OCI-M1 (cell line): Measurements from ENCODE around the gene NAA15.
"Not testable (repeated sequence)": the region's sequence is repeated elsewhere in the genome, so short reads cannot be mapped to it uniquely, and the experiment has no call there.

Experiments
- DNase-seq: peaks from one replicate; lab custom pipeline; 2025; lab: John Stamatoyannopoulos, UW

Gene NAA15

GRCh38 chr4:139453041-139453370 lies 151.7 kb downstream of the NAA15 start:
- DNase-seq: peak; percentile 97

DNA sequence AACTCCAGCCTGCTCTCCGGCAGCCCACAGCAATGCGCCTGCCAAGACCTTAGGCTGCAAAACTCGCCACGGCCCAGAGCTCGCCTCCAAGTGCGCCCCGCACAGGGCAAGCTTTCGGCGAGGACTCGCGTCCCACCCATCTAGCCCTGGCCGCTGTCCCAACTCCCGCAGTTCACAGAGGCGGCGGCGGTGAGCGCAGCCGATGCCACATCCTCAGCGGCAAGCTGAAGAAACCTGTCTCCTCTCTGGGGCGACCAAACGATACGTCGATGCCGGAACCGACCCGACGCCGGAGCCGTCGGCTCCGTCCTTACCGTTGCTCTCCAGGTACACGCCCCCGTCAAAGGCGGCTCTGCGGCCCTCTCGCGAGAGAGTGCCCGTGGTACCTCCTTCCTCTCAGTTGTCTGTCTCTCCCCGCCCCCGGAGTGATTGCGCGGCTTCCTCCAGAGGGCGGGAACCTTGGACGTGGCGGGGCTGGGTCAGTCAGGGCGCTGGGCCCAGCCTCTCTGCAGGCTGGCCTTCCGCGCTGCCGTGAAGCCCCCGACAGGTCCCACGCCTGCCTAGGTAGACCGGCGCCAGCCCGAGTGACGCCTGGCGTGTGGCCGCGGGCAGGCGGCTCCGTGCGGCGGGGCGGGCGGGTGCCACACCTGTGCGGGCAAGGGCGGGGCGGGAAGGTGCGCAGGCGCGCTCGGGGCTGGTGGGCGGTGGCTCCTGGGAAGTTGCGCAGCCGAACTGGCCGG lies 152.2 kb downstream of the NAA15 start:
- DNase-seq: peak; percentile 99

DNA sequence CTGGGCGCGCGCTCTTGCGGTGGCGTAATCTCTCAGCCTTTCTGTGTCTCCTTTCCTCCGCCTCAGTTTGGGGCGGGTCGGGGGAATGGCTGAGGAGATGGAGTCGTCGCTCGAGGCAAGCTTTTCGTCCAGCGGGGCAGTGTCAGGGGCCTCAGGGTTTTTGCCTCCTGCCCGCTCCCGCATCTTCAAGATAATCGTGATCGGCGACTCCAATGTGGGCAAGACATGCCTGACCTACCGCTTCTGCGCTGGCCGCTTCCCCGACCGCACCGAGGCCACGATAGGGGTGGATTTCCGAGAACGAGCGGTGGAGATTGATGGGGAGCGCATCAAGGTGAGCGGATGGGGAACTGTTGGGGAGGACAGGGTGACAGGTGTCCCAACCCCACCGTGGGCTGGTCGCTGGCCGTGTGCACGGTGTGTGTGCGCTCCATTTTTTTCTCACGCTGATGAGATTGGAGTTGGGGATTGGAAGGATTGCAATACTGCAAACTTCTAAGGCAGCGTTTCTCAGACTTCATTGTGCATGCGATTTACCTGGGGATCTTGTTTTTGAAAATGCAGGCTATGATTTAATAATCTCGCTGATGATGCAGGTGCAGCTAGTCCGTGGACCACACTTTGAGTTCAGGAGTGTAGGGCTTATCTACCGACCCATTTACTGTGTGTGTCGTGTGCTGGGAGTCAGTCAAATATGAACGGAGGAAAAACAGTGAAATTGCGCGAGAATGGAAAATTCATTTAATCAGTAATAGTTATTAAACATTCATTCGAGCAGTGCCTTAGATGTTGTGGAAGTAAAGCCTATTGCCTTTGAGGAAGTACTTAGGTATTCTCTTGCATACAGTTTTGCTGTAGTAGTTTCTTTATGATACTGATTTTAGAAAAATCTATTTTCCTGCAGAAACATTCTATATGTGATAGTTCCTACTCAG lies 153.1 kb downstream of the NAA15 start, which contains the start of gene RAB33B:
RAB33B (plus strand) TSS at position 11 of the 935 bp plus-strand sequence; CDS start at position 86, 75 bp downstream.
- peak; percentile 62 for DNase-seq

DNA sequence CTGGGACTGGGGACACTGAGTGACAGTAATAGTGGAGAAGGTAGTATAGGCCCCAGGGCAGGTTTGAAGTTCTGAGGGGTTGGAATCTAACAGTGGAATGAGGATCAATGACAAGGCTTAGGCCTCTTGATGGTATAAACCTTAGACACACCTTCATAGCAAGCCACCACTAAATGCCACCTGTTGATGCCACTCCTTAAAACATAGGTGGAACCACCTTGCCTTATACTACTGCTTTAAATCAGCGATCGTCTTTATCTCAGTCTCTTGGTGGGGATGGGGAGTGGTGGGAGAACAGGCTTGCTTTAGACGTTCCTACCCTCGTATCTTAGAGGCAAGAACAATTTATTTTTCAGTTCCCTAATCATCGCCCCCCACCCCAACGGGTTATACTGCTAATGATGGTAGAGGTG lies 153.8 kb downstream of the NAA15 start:
- no peak for DNase-seq

DNA sequence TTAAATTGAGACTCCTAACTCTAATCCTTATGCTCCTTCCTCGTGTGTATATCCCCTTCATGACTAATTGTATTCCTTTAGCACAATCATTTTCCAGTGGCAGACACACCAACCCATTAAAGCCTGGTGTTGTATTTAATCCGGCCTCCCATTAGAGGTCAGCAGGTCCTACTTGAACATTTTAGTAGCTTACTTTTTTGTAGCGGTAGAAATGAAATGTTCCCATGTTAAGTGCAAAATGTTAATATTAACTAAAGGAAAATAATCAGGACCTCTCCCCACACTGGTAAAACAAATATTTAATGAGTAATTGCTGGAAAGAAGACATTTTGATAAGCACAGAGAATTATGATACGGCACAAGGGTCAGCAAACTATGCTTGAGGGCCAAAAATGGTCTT lies 156.0 kb downstream of the NAA15 start:
- no peak for DNase-seq

- no peak for DNase-seq
Observed at GRCh38 chr4:139458543-139458942, 157.2 kb downstream of the NAA15 start.

DNA sequence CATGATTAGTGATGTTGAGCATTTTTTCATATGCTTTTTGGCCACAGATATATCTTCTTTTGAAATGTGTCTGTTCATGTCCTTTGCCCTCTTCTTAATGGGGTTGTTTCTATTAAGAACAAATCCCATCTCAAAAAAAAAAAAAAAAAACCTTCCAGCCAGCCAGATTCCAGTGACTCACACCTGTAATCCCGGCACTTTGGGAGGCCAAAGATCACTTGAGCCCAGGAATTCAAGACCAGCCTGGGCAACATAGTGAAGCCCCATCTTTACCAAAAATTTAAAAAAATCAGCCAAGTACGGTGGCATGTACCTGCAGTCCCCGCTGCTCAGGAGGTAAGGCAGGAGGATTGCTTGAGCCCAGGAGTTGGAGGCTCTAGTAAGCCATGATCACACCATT lies 157.7 kb downstream of the NAA15 start:
- no peak for DNase-seq

DNA sequence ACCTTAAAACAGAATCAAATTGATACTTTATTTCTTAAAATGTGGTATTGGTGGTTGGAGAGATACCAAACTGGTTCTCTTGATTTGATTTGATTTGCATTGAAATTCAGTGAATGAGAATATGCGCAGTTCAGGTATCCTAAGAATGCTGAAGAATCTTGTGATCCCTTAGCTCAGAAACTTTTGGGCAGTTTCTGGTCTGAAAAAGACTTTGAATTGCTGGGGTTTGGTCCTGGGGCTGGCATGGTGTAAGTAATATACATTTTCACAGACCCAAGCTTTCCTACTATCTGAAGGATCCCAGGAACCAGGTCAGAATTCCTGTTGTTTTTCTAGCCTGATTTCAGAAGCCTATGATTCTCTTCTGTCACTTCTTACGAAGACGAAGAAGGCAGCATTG lies 159.3 kb downstream of the NAA15 start:
- no peak for DNase-seq

GRCh38 chr4:139461022-139461628 lies 159.8 kb downstream of the NAA15 start:
- no peak for DNase-seq

DNA sequence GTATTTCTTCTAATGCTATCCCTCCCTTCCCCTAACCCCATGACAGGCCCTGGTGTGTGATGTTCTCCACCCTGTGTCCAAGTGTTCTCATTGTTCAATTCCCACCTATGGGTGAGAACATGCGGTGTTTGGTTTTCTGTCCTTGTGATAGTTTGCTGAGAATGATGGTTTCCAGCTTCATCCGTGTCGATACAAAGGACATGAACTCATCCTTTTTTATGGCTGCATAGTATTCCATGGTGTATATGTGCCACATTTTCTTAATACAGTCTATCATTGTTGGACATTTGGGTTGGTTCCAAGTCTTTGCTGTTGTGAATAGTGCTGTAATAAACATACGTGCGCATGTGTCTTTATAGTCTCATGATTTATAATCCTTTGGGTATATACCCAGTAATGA lies 163.2 kb downstream of the NAA15 start:
- not testable (repeated sequence) for DNase-seq

DNA sequence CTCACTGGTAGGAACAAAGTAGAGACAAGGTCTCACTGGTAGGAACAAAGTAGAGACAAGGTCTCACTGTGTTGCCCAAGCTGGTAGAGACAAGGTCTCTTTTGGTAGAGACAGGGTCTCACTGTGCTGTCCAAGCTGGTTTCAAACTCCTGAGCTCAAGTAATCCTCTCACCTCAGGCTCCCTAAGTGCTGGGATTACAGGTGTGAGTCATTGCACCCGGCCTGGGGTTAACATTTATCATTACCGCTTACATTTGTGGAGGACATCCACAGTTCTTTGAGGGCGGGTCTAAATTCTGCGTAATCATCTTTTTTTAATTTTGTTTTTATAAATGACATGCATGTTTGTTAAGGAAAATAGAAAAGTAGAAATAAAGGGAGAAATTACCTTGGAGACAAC lies 164.6 kb downstream of the NAA15 start:
- no peak for DNase-seq

DNA sequence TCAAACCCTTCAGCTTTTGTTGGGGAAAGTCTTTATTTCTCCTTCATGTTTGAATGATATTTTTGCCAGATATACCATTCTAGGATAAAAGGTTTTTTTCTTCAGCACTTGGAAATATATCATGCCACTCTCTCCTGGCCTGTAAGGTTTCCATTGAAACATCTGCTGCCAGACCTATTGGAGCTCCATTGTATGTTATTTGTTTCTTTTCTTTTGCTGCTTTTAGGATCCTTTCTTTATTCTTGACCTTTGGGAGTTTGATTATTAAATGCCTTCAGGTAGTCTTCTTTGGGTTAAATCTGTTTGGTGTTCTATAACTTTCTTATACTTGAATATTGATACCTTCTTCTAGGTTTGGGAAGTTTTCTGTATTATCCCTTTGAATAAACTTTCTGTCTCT lies 167.5 kb downstream of the NAA15 start:
- DNase-seq: not testable (repeated sequence)

GRCh38 chr4:139469216-139469615 lies 167.9 kb downstream of the NAA15 start:
- DNase-seq: no peak
